Measurements from ENCODE around the gene SLC35F1.

The SLC35F1 gene

GRCh38 chr6:118344014-118344670 is 437.1 kb downstream of the SLC35F1 start:
- DNase-seq (ENCODE audit: low read depth in 1 of 2, low spot score in 1 of 2): no peak

GRCh38 chr6:118350881-118351430 is 443.9 kb downstream of the SLC35F1 start:
- no peak for DNase-seq (ENCODE audit: low read depth in 1 of 2, low spot score in 1 of 2)

- DNase-seq (ENCODE audit: low read depth in 1 of 2, low spot score in 1 of 2): no peak
Measured at GRCh38 chr6:118353564-118353963, 446.5 kb downstream of the SLC35F1 start.

GRCh38 chr6:118354641-118355040 is 447.6 kb downstream of the SLC35F1 start:
- DNase-seq (ENCODE audit: low read depth in 1 of 2, low spot score in 1 of 2): no peak

- DNase-seq (ENCODE audit: low read depth in 1 of 2, low spot score in 1 of 2): no peak
Measured at GRCh38 chr6:118356054-118356453, 449.0 kb downstream of the SLC35F1 start.

GRCh38 chr6:118356686-118357085 is 449.6 kb downstream of the SLC35F1 start:
- no peak for DNase-seq (ENCODE audit: low read depth in 1 of 2, low spot score in 1 of 2)
